VCaP (cell line): ENCODE results near the gene ZNF761.

Experiments used
- H3K27ac ChIP-seq: fragments of 450-650 bp; 2 replicates; pipeline ENCODE4 v1.5.1; 2017
- CTCF ChIP-seq: fragments of 450-650 bp; conservative IDR thresholded peaks from 2 replicates; pipeline ENCODE4 v1.5.1; 2017; ENCODE audit warnings: mild to moderate bottlenecking, moderate library complexity

Gene ZNF761

GRCh38 chr19:53455828-53456227 lies 24.0 kb downstream of the ZNF761 start:
- no peak overlapping the region for H3K27ac ChIP-seq
- no peak for TF ChIP-seq CTCF

- H3K27ac ChIP-seq: peak overlapping the region; percentile 95
These were observed 28.4 kb downstream of the ZNF761 start for GRCh38 chr19:53460131-53460721.

GRCh38 chr19:53461866-53462265 lies 30.1 kb downstream of the ZNF761 start:
- H3K27ac ChIP-seq: peak overlapping the region; percentile 95
- TF ChIP-seq CTCF: no peak

- TF ChIP-seq CTCF: no peak
- H3K27ac ChIP-seq: peak overlapping the region; percentile 95; the same call in 1 of the 2 replicates
These were observed 31.1 kb downstream of the ZNF761 start for GRCh38 chr19:53462861-53463260.

GRCh38 chr19:53463263-53463662 lies 31.5 kb downstream of the ZNF761 start:
- no peak for TF ChIP-seq CTCF
- no peak overlapping the region; the same call in 1 of the 2 replicates for H3K27ac ChIP-seq

GRCh38 chr19:53466726-53467484 lies 35.1 kb downstream of the ZNF761 start:
- TF ChIP-seq CTCF: peak; percentile 64
- peak overlapping the region; percentile 90 for H3K27ac ChIP-seq

GRCh38 chr19:53467485-53468262 lies 35.9 kb downstream of the ZNF761 start, which contains the start of gene ZNF813:
TSS of gene ZNF813 (plus strand) at chr19:53467733. CDS start at chr19:53483823, 16,090 bp downstream.
- H3K27ac ChIP-seq: peak within 1 kb of the TSS; percentile 90
- no peak for TF ChIP-seq CTCF

GRCh38 chr19:53468628-53469027 lies 36.8 kb downstream of the ZNF761 start:
- H3K27ac ChIP-seq: peak overlapping the region; percentile 90
